NAMALWA (cell line): ENCODE data around the gene UBE2L5.

Experiments
- DNase-seq: peaks from one replicate; pipeline ENCODE4 v3.0.0-alpha.2; 2015; ENCODE audit warnings: low spot score

The UBE2L5 gene

GRCh38 chr13:30406779-30407416 lies 15.4 kb upstream of the UBE2L5 start:
- DNase-seq: no peak

- DNase-seq: peak; percentile 96
Measured at GRCh38 chr13:30408319-30409101, 13.8 kb upstream of the UBE2L5 start.

DNA sequence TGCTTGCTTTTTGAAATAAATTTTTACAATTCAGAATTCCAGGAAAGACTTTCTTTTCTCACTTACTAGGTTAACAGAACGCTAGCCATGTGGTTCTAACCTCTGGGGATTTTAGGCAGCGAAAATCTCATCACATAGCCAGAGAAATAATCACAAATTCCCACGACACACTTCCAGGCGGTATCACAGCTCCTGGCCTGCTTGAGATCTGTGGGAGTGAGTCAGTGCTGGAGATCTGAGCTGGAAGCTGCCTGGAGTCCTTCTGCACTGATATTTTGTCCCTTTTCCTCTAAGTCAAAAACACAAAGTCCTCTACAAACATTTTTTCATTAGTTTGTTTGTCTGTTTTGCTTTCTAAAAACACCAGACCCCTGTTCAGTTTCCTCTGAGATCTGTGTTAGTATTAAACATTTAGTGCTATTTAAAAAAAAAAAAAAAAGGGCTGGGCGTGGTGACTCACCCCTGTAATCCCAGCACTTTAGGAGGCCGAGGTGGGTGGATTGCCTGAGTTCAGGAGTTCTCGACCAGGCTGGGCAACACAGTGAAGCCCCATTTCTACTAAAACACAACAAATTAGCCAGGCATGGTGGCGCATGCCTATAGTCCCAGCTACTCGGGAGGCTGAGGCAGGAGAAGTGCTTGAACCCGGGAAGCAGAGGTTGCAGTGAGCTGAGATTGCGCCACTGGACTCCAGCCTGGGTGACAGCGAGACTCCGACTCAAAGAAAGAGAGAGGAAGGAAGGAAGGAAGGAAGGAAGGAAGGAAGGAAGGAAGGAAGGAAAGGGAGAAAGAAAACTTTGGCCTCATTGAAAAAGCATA lies 12.2 kb upstream of the UBE2L5 start:
- no peak for DNase-seq

GRCh38 chr13:30410705-30411125 lies 11.6 kb upstream of the UBE2L5 start:
- DNase-seq: no peak

GRCh38 chr13:30412346-30412745 lies 9.9 kb upstream of the UBE2L5 start:
- no peak for DNase-seq

- DNase-seq: no peak
Measured at GRCh38 chr13:30413842-30414241, 8.5 kb upstream of the UBE2L5 start.

- DNase-seq: peak; percentile 86
Measured at GRCh38 chr13:30415430-30416030, 6.8 kb upstream of the UBE2L5 start.

GRCh38 chr13:30416471-30416870 lies 5.8 kb upstream of the UBE2L5 start:
- peak; percentile 56 for DNase-seq

GRCh38 chr13:30418075-30418716 lies 4.1 kb upstream of the UBE2L5 start:
- no peak for DNase-seq

DNA sequence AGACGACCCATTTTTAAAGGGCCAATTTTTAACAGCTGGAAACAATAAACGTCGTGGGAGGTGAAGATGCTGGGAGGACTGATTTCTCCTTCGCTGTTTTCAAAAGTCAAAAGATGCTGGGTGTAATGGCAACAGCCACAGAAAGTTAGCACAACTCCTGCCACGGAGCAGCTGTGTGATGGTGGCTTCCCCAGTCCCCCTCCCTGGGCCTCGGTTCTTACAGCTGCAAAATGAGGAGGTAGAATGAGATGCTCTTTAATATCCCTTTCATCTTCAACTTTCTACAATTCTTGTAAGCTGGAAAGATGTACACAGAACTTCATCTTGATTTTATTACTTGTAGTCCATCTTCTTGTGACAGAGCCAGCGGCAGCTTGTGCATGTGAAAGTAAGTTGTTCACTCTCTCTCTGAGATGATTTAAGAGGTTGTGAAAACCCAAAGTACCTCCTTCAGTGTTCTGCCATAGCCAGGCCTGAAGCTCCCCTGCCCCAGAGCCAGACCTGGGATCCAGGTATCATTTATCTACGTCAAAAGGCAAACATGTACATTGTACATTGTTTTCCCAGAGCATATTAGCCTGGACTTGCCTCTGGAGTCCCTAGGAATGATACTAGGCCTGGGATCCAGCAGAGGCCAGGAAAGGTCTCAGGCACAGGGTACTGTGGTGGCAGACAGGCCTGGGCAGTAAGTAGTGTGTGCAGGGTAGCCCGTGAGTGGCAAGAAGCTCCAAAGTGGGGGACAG lies 3.4 kb upstream of the UBE2L5 start:
- no peak for DNase-seq

DNA sequence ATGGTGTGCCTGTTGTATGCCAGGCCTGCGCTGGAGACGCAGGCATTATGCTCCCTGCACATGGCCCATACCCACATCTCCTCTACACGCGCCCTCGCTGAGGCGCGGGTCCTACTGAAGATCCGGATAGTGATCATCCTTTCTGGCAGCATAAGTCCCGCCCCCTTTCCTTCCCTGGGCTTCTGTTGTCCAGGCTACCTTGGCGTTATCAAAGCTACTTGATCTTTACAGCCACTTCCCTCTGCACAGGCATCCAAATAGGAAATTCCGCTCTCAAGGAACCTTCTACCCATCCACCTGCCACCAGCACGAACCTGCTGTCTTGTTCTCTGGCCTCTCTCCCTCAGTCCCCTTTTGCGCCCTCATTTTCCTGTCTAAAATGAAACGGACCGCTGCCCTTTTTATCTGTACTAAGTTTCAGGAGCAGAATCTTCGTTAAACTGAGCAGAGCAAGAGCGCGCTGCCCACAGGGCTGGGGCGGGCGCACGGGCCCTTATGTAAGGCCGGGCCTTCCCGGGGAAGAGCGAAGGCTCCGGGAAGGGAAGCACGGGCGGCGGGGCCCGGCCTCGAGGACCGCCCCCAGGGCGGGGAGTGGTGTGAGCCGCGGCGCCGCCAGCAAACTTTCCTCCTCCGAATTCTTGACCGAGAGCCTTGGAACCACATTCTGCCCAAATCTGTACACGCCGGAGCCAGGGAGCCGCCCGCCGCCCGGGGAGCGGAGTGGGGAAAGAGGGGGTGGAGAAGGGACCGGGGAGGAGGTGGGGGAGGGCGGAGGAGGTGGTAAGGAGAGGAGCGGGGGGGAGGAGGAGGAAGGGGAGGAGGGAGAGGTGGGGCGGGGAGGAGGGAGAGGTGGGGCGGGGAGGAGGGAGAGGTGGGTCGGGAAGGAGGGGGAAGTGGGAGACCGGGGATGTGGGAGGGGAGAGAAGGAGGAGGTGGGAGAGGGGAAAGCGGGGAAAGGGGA lies 920 bp upstream of the UBE2L5 start:
- DNase-seq: peak; percentile 40

DNA sequence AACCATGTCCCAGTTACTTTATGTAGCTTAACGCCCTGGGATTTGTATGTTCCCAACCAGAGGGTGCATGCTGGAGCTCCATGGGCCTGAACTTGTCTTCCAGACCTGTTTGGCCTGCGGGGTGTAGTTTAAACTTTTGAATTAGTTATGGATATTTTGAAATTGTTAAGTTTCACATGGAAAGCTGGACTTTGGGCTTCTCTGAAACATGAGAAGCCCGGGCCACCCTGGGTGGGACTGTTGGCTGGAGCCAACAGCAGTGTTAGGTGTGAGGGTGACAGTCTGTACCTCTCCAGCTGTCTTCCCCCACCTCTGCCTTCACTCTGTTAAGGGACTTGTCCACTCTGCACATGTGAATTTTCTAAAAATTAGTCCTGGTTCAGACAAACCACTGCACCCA lies 1.6 kb downstream of the UBE2L5 start:
- DNase-seq: no peak

- DNase-seq: no peak
Measured at GRCh38 chr13:30429235-30429634, 6.9 kb downstream of the UBE2L5 start.

- no peak for DNase-seq
Measured at GRCh38 chr13:30429721-30430694, 7.7 kb downstream of the UBE2L5 start.

- no peak for DNase-seq
Measured at GRCh38 chr13:30431269-30431940, 9.1 kb downstream of the UBE2L5 start.

GRCh38 chr13:30435911-30436451 lies 13.7 kb downstream of the UBE2L5 start:
- no peak for DNase-seq

GRCh38 chr13:30437177-30437576 lies 14.9 kb downstream of the UBE2L5 start:
- no peak for DNase-seq

DNA sequence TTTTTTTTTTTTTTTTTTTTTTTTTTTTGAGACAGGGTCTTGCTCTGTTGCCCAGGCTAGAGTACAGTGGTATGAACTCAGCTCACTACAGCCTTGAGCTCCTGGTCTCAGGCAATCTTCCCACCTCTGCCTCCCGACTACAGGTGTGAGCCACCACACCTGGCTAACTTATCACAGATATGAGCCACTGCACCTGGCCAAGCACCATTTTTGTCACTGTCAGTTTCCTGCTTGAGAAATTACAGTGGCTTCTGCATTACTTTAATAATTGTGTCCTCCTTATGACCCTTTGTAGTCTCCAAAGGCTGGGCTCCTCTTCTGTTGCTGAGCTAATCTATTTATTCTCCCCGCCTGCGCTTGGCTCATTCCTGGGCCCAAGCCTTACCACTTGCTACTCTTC lies 16.0 kb downstream of the UBE2L5 start:
- no peak for DNase-seq
